Measurements from ENCODE around the gene KLF13.

GRCh38 chr15:31359702-31360111 is 33.1 kb downstream of the KLF13 start:
- TF ChIP-seq REST (IDR thresholded peaks at IDR 0.05; ENCODE audit: insufficient read depth in 1 of 2, low read depth in 2 of 2, low read length in 1 of 2) (no peak), CTCF (IDR thresholded peaks at IDR 0.05) (no peak), POLR2AphosphoS5 (IDR thresholded peaks at IDR 0.05; ENCODE audit: low read depth, low read length) (no peak)
